ENCODE data around the gene SCPEP1.

SCPEP1 gene

GRCh38 chr17:57044976-57045867 lies 67.3 kb downstream of the SCPEP1 start:
- no peak for DNase-seq

- DNase-seq = no peak
Measured at GRCh38 chr17:57045868-57046704, 68.2 kb downstream of the SCPEP1 start.

GRCh38 chr17:57046749-57047148 lies 68.8 kb downstream of the SCPEP1 start:
- no peak for DNase-seq

GRCh38 chr17:57048096-57048495 lies 70.2 kb downstream of the SCPEP1 start:
- DNase-seq = no peak

- DNase-seq = no peak
Measured at GRCh38 chr17:57050306-57050705, 72.4 kb downstream of the SCPEP1 start.

GRCh38 chr17:57051886-57052361 lies 74.0 kb downstream of the SCPEP1 start:
- no peak for DNase-seq
